HEK293 (cell line): ENCODE measurements around the gene FOSL1.

Experiments
- EGR2 ChIP-seq: fragments of 450-650 bp; formaldehyde crosslinking; IDR thresholded peaks from 2 replicates; pipeline ENCODE4 v1.5.1; 2016; ENCODE audit warnings: low read depth, missing biosample characterization, missing genetic modification characterization
- OSR2 ChIP-seq: fragments of 450-650 bp; formaldehyde crosslinking; IDR thresholded peaks from 2 replicates; pipeline ENCODE4 v1.5.1; 2016; ENCODE audit warnings: missing biosample characterization, missing genetic modification characterization
- ZBTB7A ChIP-seq: fragments of 450-650 bp; formaldehyde crosslinking; IDR thresholded peaks from 2 replicates; pipeline ENCODE4 v1.5.1; 2016; ENCODE audit warnings: low read depth, missing biosample characterization, missing genetic modification characterization
- ZNF221 ChIP-seq: fragments of 450-650 bp; formaldehyde crosslinking; IDR thresholded peaks from 2 replicates; pipeline ENCODE4 v1.5.1; 2017; ENCODE audit warnings: missing biosample characterization, missing genetic modification characterization, borderline replicate concordance
- ZNF274 ChIP-seq, 2 experiments: fragments of 200-500 bp in 1 of 2; fragments of 450-650 bp in 1 of 2; sonication (Bioruptor generic) in 1 of 2; formaldehyde crosslinking in 1 of 2; IDR thresholded peaks; 2 replicates each; pipeline versions ENCODE4 v1.5.1 to v1.6.1; 2014 to 2016; ENCODE audit warnings: borderline replicate concordance in 1 of 2, inconsistent platforms in 1 of 2, low read length in 1 of 2, missing biosample characterization in 1 of 2, missing genetic modification characterization in 1 of 2
- ZNF354C ChIP-seq: fragments of 450-650 bp; formaldehyde crosslinking; IDR thresholded peaks from 2 replicates; pipeline ENCODE4 v1.5.1; 2016; ENCODE audit warnings: missing biosample characterization, missing genetic modification characterization, low read depth, borderline replicate concordance
- ZNF670 ChIP-seq: fragments of 450-650 bp; formaldehyde crosslinking; IDR thresholded peaks from 2 replicates; pipeline ENCODE4 v1.5.1; 2016; ENCODE audit warnings: missing biosample characterization, missing genetic modification characterization, low read depth
- TF ChIP-seq, protein P1 (sequence below): fragments of 450-650 bp; IDR thresholded peaks from 2 replicates; pipeline ENCODE4 v1.5.1; 2018; ENCODE audit warnings: missing biosample characterization, mild to moderate bottlenecking, missing genetic modification characterization
- TF ChIP-seq, protein P2 (sequence below): fragments of 450-650 bp; formaldehyde crosslinking; IDR thresholded peaks from 2 replicates; pipeline ENCODE4 v1.5.1; 2016; ENCODE audit warnings: missing biosample characterization, missing genetic modification characterization
- TF ChIP-seq, protein P3 (sequence below): fragments of 450-650 bp; formaldehyde crosslinking; IDR thresholded peaks from 2 replicates; pipeline ENCODE4 v1.5.1; 2016; ENCODE audit warnings: missing biosample characterization, missing genetic modification characterization

DNA sequence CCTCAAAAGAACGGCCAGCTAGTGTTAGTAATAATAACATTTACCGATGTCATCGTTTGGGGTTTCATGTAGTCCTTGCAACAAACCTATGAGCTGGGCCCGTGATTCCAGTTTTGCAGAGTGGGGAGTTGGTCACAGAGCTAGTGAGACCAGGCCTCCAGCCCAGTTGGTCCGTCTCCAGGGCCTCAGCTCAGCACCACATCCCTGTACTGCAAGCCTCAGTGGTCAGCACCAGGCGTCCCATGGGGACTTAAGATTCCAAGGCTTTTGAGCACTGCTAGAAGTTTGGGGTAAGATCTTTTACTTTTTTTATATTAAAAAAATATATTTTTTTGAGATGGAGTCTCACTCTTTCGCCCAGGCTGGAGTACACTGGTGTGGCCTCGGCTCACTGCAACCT is 44.0 kb upstream of the FOSL1 start:
- TF ChIP-seq, protein P1, sequence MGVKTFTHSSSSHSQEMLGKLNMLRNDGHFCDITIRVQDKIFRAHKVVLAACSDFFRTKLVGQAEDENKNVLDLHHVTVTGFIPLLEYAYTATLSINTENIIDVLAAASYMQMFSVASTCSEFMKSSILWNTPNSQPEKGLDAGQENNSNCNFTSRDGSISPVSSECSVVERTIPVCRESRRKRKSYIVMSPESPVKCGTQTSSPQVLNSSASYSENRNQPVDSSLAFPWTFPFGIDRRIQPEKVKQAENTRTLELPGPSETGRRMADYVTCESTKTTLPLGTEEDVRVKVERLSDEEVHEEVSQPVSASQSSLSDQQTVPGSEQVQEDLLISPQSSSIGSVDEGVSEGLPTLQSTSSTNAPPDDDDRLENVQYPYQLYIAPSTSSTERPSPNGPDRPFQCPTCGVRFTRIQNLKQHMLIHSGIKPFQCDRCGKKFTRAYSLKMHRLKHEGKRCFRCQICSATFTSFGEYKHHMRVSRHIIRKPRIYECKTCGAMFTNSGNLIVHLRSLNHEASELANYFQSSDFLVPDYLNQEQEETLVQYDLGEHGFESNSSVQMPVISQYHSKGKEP: no peak
- TF ChIP-seq ZBTB7A (tag by site-specific recombination) (no peak), ZNF274 (IDR thresholded peaks at IDR 0.05; ENCODE audit: low read length) (no peak), ZNF274 (tag by site-specific recombination; IDR thresholded peaks at IDR 0.05; ENCODE audit: borderline replicate concordance) (no peak), ZNF354C (tag by site-specific recombination) (no peak), ZNF670 (tag by site-specific recombination) (no peak), ZNF221 (tag by site-specific recombination) (no peak), EGR2 (no peak), OSR2 (no peak)
- TF ChIP-seq, protein P2, sequence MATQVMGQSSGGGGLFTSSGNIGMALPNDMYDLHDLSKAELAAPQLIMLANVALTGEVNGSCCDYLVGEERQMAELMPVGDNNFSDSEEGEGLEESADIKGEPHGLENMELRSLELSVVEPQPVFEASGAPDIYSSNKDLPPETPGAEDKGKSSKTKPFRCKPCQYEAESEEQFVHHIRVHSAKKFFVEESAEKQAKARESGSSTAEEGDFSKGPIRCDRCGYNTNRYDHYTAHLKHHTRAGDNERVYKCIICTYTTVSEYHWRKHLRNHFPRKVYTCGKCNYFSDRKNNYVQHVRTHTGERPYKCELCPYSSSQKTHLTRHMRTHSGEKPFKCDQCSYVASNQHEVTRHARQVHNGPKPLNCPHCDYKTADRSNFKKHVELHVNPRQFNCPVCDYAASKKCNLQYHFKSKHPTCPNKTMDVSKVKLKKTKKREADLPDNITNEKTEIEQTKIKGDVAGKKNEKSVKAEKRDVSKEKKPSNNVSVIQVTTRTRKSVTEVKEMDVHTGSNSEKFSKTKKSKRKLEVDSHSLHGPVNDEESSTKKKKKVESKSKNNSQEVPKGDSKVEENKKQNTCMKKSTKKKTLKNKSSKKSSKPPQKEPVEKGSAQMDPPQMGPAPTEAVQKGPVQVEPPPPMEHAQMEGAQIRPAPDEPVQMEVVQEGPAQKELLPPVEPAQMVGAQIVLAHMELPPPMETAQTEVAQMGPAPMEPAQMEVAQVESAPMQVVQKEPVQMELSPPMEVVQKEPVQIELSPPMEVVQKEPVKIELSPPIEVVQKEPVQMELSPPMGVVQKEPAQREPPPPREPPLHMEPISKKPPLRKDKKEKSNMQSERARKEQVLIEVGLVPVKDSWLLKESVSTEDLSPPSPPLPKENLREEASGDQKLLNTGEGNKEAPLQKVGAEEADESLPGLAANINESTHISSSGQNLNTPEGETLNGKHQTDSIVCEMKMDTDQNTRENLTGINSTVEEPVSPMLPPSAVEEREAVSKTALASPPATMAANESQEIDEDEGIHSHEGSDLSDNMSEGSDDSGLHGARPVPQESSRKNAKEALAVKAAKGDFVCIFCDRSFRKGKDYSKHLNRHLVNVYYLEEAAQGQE (tag by site-specific recombination): no peak
- TF ChIP-seq, protein P3, sequence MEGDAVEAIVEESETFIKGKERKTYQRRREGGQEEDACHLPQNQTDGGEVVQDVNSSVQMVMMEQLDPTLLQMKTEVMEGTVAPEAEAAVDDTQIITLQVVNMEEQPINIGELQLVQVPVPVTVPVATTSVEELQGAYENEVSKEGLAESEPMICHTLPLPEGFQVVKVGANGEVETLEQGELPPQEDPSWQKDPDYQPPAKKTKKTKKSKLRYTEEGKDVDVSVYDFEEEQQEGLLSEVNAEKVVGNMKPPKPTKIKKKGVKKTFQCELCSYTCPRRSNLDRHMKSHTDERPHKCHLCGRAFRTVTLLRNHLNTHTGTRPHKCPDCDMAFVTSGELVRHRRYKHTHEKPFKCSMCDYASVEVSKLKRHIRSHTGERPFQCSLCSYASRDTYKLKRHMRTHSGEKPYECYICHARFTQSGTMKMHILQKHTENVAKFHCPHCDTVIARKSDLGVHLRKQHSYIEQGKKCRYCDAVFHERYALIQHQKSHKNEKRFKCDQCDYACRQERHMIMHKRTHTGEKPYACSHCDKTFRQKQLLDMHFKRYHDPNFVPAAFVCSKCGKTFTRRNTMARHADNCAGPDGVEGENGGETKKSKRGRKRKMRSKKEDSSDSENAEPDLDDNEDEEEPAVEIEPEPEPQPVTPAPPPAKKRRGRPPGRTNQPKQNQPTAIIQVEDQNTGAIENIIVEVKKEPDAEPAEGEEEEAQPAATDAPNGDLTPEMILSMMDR (tag by site-specific recombination): no peak
